NCI-H82 treated with DMSO at 0.1 percent for 48 hours (cell line): ENCODE results near the gene PBX1.
A peak's percentile ranks its signal among the peaks of the same experiment; 100 is the strongest.
"Not testable (repeated sequence)": the region's sequence is repeated elsewhere in the genome, so short reads cannot be mapped to it uniquely, and the experiment has no call there.

Source experiments
- DNase-seq: peaks from one replicate; lab custom pipeline; 2025; ENCODE audit not compliant: unreplicated experiment; lab: John Stamatoyannopoulos, UW

The PBX1 gene

DNA sequence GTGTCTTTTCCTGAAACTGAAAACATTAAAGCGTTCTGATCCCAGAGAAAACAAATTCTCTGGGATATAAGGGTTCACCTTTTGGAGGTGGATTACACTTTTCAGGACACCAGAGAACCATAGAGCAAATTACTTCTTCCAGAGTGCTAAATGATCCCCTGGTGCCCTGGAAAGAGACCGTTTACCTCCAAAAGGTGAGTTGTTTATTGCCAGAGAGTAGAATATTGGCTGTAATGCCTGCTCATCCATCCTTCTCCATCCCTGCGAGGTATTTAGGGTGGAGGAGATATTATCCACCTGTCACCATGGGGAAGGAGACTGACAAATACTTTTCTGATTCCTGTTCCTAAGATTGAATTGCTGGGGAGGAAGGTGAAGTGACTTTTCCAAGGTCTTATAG lies 30.4 kb downstream of the PBX1 start:
- DNase-seq: no peak

DNA sequence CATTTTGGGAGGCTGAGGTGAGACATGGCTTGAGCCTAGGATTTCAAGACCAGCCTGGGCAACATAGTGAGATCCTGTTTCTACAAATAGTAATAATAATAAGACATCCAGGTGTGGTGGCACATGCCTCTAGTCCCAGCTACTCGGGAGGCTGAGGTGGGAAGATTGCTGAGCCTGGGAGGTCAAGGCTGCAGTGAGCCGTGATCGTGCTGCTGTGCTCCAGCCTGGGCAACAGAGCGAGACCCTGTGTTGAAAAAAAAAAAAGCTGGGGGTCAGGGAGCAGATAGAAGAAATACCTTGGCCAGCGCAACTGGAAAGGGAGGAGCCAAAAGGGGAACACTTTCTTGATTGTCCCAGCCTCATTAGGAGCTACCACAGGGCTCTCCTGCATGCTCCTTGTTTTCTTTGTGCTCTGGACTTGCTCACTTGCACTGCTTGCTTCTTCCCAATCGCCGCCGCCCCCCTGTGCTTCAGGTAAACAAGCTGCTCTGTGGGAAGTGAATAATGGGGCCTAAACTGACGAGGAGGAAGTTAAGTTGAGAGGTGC lies 31.1 kb downstream of the PBX1 start:
- DNase-seq: no peak

DNA sequence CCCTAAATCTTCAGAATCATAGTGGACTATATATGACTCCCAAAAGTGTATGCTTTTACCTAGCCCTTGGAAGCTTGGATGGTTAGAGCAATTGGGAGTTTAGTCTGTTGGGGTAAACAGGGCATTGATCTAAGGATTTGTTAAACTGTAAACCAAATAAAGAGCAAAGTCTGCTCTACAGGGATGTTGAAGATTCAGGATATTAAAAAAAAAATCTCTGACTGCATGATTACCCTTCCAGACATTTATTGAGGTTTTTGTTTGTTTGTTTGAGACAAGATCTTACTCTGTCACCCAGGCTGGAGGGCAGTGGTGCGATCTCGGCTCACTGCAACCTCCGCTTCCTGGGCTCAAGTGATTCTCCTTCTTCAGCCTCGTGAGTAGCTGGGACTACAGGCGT lies 31.6 kb downstream of the PBX1 start:
- no peak for DNase-seq

DNA sequence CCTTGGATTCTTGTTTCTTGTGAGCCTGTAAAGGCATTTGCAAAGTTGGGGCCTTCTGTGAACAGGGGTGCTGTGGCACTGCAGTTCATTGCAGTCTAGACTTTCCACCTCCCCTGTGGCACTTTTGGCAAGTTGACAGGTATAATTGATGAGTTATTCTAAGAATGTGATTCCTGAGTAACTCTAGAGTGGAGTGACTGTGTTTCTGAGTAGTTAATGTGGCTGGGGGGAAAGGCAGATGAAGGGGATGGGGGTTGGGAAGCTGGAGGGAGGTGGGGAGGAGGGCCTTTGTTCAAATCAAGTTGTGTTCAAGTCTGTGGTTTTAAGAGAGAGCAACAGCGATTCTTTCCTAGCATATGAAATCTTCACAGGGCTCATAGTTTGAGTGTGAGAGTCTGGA lies 32.9 kb downstream of the PBX1 start:
- no peak for DNase-seq

DNA sequence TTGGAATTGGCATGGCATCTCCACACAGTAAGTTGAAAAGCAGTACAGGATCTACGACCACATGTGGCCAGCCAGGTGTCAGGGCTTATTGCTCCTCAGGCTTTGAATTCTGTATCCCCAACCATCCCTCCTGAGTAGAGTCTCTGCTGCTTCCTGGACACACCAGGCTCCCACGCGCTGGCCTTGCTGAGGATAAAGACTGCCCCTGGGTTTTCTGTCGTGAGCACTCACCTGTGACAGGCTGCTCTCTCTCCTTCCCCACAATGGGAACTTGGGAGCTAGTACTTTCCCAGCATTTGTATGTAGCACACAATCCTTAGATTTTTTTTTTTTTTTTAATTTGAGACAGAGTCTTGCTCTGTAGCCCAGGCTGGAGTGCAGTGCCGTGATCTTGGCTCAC lies 33.6 kb downstream of the PBX1 start:
- DNase-seq: no peak

DNA sequence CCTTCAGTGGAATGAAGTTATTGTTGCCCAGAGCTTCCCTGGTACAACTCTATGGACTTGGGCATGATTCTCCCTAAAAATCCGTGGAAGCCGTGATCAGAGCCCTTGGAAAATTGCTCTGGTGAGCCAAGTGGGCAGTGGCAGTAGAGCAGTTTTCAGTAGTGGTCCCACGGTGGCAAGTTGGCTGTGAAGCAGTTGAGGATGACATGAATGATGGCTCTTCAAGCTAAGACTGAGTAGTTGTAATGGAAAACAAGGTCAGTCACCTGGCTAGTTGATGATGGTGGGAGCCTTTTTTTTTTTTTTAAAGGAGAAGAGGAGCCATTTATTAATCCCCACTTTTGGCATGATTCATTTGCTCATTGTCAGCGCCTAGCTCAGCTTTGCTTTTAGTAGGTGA lies 36.2 kb downstream of the PBX1 start:
- DNase-seq: no peak

DNA sequence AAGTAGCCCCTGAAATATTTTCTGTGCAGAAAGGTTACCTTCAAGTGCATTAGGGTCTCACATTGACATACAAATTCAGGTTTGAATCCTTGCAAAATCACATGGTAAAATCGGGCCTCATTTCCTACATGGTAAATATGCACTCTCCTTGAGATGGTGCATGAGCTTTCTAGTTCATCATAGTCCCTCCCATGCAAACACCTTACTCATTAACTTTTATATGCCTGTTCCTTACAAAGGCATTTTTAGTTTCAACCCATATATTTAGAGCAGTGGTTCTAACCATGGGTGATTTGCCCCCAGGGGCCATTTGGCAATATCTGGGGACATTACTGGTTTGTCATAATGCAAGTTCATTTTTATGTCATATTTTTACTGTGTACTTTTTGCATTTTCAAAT lies 37.2 kb downstream of the PBX1 start:
- DNase-seq: no peak

DNA sequence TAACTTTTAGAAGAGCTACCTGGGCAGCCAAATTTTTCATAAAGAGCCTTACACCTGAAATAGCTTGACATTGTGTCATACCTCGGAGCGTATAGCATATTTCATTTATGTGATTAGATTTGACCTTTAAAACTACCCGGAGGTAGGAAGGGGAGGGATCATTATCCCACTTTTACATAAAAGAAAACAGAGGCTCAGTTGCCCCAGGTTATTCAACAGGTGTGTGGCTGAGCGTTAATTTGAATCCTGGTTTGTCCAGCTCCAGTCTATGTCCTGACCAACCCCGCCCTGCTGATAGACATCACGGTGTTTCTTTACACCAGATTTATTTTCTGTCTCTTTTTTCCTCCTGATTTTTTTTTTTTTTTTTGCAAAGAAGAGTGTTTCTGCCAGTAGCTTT lies 39.7 kb downstream of the PBX1 start:
- no peak for DNase-seq

DNA sequence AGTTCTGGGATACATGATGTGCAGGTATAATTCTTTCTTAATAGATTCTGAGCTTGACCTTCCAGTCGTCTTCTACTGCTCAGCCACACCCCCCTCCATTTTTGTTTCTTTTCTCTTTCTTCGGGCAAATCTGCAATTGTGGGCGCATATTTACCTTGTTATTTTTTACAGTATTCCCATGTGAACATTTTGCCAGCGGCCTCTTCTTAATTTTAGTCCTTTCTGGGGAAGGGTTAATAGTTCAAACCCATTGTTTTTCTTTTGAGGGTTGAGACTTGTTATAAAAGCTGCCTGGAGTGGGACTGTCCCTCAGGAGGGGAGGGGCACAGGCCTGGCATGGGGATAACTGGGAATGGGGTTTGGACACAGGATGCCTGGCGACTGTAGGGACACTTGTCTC lies 40.3 kb downstream of the PBX1 start:
- no peak for DNase-seq

DNA sequence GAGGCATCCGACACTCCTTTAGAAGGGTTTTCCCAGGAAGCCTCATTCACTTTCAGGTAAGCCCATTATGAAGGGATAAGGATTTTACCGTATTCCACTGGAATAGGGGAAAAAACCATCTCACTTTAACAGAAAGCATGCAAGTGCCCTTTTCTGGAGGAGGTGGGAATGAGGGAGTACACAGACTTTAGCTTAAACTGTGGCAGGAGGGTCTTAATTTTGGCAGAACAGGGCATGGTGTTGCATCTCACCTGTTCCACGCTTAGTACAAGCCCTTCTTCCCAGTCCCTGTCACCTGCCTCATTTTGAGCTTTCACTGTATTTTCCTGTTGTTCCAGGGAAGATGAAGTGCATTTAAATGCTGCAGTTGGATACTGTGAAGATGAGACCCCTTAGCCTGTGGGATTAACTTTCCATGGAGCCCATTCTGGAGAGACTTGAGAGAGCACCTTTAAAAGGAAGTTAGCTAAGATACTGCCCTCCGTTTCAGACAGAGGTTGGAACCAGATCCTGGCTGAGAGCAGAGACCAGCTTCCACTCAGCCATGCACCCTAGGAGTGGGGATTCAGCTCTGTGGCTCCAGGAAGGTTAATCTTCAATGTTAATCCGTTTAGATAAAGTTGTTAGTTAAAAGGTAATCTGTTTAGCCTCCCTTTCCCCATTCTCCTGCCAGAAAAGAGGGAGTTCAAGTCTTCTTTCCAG lies 42.6 kb downstream of the PBX1 start:
- DNase-seq: peak; percentile 98

DNA sequence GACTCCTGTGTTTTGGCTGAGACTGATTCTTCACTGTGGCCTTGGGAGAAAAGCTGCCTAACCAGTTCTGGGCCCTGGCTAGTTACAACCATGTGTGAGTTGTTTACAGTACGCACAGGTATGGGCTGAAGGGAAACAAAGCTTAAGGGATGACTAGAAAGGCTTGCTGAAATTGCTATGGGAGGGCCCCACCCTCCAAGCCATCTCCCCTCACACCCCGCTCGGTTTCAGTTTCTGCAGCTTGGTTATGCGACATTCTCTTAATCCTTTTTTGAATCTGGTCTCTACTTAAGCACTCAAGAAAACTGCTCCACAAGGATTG lies 43.1 kb downstream of the PBX1 start:
- DNase-seq: no peak

DNA sequence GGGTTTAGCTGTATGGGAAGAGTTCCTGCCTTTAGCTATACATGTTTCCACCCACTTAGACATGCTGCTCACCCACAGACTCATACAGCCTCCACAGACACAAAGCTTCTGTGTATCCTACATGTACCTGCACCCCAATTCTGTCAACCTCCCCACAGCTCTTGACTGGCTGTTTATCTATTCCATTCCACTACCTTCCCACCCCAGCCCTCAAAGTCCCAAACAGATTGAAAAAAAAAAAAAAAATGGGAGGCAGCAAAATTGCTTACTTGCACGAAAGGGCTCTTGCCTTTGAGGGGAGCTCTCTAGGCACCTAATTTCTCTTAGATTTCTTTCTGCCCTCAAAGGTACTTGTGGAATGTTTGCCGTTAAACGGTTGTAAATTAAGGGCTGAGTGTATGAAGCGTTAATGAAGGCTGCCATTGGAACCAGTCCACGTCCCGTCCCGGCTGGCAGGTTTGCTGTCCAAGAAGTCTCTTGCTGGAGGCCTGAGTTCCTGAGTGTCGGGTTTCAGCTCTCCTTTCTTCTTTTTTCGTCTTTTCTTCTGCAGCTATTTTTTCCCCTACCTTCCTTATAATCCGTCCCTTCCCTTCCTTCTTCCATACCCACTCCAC lies 43.6 kb downstream of the PBX1 start:
- no peak for DNase-seq

DNA sequence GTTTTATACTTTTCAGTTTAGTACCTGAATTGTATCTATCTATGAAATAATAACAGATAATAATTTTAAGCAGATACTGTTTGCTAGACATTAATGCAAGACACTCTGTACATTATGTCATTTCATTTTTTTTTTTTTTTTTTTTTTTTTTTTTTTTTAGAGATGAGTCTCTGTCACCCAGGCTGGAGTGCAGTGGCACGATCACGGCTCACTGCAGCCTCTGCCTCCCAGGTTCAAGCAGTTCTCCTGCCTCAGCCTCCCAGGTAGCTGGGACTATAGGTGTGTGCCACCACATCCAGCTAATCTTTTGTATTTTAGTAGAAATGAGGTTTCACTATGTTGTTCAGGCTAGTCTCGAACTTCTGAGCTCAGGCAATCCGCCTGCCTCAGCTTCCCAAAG lies 44.8 kb downstream of the PBX1 start:
- not testable (repeated sequence) for DNase-seq

DNA sequence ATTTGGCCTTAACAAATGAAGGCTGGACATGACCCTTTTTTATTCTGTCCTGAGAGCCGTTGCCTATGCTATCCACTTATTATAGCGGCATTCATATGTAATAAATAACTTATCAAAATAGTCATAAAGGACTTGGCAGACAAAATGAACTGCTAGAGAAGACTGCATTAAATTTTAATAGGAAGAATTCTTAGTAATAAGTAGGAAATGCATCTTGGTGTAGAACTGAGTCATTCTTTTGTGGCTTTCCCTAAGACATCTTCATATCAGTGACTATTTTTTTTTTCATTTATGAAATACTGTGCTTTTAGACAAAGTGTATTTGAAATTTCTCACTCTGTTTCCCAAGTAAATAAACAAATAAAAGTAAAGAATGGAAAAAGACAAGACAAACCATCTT lies 45.6 kb downstream of the PBX1 start:
- DNase-seq: no peak

DNA sequence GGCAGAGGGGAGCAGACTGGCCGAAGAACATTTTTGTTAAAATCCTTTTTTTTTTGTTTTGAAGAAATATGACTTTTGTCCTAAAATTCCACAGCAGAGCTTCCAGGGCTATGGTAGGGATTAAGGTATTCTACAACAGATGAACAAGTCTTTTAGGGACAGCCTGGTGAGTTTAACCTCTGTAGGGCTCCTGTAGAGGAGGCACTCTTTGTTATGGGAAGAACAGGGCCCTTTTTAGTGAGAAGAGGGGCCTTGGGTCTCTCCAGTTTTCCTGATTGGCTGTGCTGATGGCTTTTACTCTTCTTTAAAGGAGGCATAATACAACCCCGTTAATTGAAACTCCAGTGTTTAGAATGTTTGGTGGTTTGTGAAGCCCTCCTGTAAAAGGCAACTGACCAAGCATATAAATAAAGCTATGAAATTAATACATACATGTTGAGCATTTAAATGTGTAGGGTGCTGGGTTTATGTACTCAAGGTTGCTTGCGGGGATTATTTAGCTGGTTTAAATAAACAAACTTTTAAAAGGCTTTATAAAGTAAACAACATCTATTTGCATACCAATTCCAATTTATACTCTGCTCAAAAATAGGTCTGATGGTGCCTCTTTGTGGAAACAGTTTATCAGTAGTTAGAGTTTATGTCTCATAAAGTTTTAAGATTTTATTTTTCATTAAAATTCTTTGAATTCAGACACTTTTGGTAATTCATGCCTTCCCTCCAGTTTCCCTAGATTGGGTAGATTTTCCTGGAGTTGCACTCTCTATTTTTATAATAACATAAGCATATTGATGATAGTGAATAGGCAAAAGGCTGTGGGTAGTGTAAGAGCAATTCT lies 46.5 kb downstream of the PBX1 start:
- no peak for DNase-seq

DNA sequence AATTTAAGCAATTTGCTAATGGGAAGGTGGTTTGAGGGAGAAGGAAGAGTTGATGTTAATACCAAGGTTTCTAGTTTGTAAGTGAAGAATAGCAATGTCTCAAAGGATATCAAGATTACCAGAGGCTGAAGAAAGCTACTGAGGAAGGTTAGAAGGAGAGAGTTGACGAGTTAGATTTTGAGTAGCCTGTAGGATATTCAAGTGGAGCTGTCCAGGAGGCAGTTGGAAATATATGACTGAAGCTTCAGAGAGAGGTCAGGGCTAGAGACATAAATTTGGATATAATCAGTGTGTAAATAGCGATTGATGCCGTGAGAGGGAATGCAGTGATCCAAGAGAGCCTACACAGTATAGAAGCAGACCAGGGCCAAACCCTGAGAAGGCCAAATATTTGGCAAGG lies 48.4 kb downstream of the PBX1 start:
- DNase-seq: no peak

DNA sequence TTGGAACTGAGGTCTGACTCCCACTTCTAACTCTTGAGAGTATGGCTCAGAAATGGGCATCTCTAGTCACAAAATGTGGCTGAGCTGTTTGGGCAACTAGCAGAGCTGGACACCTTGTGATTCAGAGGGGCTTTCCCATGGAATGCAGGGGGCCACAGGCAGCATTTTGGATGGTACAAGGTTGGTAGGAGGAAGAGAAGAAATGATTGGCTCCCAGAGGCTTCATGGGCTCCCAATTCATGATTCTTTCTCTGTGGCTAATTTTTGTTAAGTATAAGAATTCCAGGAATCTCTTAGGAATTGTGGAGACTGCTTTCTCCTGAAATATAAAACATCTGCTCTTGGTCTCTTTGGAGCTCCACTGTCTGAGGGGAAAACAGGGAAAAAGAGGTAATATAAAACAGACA lies 49.7 kb downstream of the PBX1 start:
- DNase-seq: no peak

DNA sequence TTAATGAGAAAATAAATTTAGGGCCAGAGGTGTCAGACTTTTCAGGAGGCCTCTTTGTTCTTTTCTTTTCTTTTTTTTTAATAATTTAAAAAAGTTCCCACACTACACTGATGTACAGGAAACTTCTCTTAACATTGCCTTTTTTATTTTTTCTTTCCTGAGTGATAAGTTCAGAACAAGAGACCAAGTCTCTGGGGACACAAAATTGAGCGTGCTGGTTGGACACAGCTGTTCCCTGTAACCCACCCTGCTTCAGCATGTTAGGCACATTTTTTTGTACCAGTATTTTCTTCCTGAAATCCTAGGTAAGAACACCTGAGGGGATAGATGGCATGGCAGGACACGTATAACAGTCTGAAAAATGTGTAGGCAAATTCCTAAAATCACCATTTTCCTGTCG lies 50.1 kb downstream of the PBX1 start:
- no peak for DNase-seq

DNA sequence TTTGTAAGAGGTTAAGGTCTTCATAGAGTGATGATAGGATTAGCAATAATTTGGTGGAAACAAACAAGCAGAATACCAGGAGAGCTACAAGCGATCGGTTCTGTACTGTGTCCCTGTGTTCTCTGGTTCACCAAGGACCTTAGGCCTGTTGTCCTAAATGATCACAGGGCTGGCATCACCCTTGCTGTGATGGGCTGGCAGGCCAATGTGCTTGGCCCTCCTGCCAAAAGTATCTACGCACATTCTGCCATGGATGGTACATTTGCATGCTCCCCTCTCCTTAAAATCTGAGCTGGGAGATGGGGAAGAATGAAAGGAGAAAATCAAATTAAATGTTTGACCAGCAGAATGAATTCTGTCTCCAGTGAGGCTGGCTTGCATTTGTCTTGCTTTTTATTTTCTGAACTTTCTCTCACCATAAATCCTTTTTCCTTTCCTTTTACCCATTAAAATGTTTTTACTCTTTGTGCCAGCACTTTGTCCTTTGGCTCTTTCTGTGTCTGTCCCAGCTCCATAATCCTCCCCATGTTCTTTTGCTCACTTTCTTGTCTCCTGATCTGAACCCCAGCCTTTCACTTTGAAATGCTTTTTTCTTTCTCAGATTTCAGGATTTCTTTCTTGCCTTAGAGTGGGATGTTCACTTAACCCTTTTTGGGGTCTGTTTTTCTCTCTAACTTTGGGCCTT lies 51.7 kb downstream of the PBX1 start:
- no peak for DNase-seq

DNA sequence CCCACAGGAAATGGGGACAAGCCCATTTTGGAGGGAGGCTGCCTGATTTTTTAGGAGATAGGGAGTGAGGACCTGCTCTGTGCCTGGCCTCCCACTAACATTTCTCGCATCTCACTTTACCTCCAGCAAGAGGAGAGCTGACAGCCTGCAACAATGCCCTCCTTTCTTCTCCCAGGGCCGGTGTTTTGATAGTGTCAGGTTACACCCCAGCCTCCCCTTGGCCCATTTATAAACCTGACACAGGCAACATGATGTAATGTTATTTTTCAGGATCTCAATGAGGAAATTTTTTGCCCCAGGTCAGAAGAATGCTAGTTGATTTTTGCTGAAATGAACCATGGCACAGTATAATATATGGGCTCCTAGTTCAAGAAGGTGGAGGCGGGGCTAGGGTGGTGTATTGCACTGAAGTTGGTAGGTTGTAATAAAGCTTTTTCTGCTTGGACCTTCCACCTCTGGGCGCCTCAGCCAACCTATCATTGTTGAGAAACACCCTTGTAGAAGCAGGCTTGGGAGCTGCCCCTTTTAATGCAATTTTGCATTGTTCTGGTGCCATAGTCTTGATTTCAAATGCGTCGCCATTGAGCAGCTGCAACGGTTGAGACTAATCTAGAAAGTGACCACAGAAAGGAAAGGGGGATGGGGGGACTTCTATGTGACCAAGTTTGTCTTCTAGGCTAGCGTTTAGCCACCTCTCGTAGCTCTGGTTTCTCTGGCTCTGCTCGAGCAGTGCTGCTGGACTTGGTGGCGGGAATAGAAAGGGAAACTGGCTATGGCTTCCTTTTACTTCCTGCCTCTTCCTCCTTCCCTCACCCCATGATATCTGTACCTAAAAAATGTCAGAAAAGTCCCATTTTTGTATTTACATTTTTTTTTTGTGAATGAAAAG lies 53.0 kb downstream of the PBX1 start:
- DNase-seq: no peak

DNA sequence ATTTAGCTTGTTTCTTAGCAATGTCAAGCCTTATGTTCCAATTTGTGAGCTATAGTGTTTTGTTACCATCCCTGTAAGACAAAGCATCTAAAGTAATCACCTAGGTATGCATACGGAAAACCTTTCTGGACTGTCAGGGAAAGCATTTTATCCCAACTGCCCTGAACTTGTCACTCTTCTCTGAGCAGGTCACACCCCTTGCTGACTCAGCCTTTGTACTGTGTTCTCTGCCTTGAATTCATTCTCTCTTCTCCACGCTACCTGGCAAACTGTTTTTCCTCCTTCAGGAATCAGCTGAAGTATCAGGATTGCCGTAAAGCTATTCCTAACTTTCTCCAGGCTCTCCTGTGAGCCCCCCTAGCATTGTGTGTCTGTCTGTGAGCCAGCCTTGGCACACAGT lies 54.2 kb downstream of the PBX1 start:
- no peak for DNase-seq
